GM21447 (cell line): ENCODE measurements around the gene PTH1R.

Experiments
- ATAC-seq: cut with Tn5 transposase; IDR thresholded peaks from one replicate; pipeline ENCODE4 v1.9.1; 2021; ENCODE audit not compliant: unreplicated experiment

PTH1R gene

GRCh38 chr3:46849686-46850467 lies 27.6 kb upstream of the PTH1R start:
- ATAC-seq: no peak

- ATAC-seq: no peak
Measured at GRCh38 chr3:46850468-46850779, 27.1 kb upstream of the PTH1R start.

GRCh38 chr3:46851364-46852333 lies 25.9 kb upstream of the PTH1R start:
- no peak for ATAC-seq

- no peak for ATAC-seq
Measured at GRCh38 chr3:46852334-46852720, 25.2 kb upstream of the PTH1R start.

- no peak for ATAC-seq
Measured at GRCh38 chr3:46852839-46853355, 24.6 kb upstream of the PTH1R start.

- no peak for ATAC-seq
Measured at GRCh38 chr3:46853441-46854415, 23.8 kb upstream of the PTH1R start.

GRCh38 chr3:46854555-46854991 lies 22.9 kb upstream of the PTH1R start:
- no peak for ATAC-seq

GRCh38 chr3:46856576-46857471 lies 20.7 kb upstream of the PTH1R start:
- ATAC-seq: no peak

- no peak for ATAC-seq
Measured at GRCh38 chr3:46857485-46858341, 19.8 kb upstream of the PTH1R start.

- no peak for ATAC-seq
Measured at GRCh38 chr3:46858456-46858855, 19.1 kb upstream of the PTH1R start.

GRCh38 chr3:46859001-46859710 lies 18.4 kb upstream of the PTH1R start:
- ATAC-seq: no peak

- ATAC-seq: no peak
Measured at GRCh38 chr3:46860017-46860809, 17.3 kb upstream of the PTH1R start.

- ATAC-seq: no peak
Measured at GRCh38 chr3:46860810-46861604, 16.5 kb upstream of the PTH1R start.

GRCh38 chr3:46861605-46862368 lies 15.7 kb upstream of the PTH1R start:
- ATAC-seq: no peak

GRCh38 chr3:46862369-46863025 lies 15.0 kb upstream of the PTH1R start:
- no peak for ATAC-seq
